SU-DHL-6 (cell line): Measurements from ENCODE around the gene CTNND2.

Experiments
- H2AFZ ChIP-seq: fragments of 200-600 bp; sonication (generic); 2 replicates; pipeline ENCODE4 v1.6.1; 2014; ENCODE audit warnings: low read depth, mild to moderate bottlenecking, moderate library complexity, mixed read lengths, antibody characterized with exemption, low read length; ENCODE audit not compliant: severe bottlenecking
- H3F3A ChIP-seq: fragments of 200-600 bp; shearing (Covaris generic); 2 replicates; pipeline ENCODE4 v1.6.0; 2016; ENCODE audit warnings: antibody characterized with exemption, mild to moderate bottlenecking; ENCODE audit not compliant: insufficient read depth
- H3K27ac ChIP-seq: fragments of 200-600 bp; sonication (generic); 2 replicates; pipeline ENCODE4 v1.5.1; 2016; ENCODE audit warnings: low read depth, mild to moderate bottlenecking, low read length, moderate library complexity, mixed read lengths
- H3K27me3 ChIP-seq: fragments of 200-600 bp; sonication (generic), shearing (Covaris generic); 2 replicates; pipeline ENCODE4 v1.6.0; 2014; ENCODE audit warnings: mild to moderate bottlenecking, low read length
- H3K36me3 ChIP-seq: fragments of 200-600 bp; sonication (generic); 2 replicates; pipeline ENCODE4 v1.6.1; 2014; ENCODE audit warnings: mild to moderate bottlenecking, low read length, mixed read lengths
- H3K4me2 ChIP-seq: fragments of 300-600, 200-600 bp; shearing (Covaris generic), sonication (generic); 2 replicates; pipeline ENCODE4 v1.6.0; 2014; ENCODE audit warnings: low read length, low read depth, mild to moderate bottlenecking; ENCODE audit not compliant: poor library complexity, severe bottlenecking
- H3K4me3 ChIP-seq: fragments of 200-600 bp; sonication (generic); 2 replicates; pipeline ENCODE4 v1.5.1; 2014; ENCODE audit warnings: antibody characterized with exemption, low read length, mild to moderate bottlenecking, mixed read lengths; ENCODE audit not compliant: insufficient read depth, poor library complexity, severe bottlenecking
- H3K79me2 ChIP-seq: fragments of 200-600 bp; sonication (generic); 2 replicates; pipeline ENCODE4 v1.6.1; 2014; ENCODE audit warnings: mild to moderate bottlenecking, low read length, moderate library complexity; ENCODE audit not compliant: insufficient read depth
- H3K9ac ChIP-seq: fragments of 200-600 bp; sonication (generic); 2 replicates; pipeline ENCODE4 v1.7.0; 2014; ENCODE audit warnings: mild to moderate bottlenecking, low read length
- H3K9me2 ChIP-seq: fragments of 200-600 bp; sonication (generic); replicated peaks from 2 replicates; pipeline ENCODE4 v1.6.1; 2014; ENCODE audit warnings: low read length; ENCODE audit not compliant: insufficient read depth
- H3K9me3 ChIP-seq: fragments of 200-600 bp; sonication (generic); 2 replicates; pipeline ENCODE4 v1.6.1; 2014; ENCODE audit warnings: low read length, mixed read lengths; ENCODE audit not compliant: insufficient read depth
- H4K20me1 ChIP-seq: fragments of 200-600 bp; sonication (generic); 2 replicates; pipeline ENCODE4 v1.6.1; 2014; ENCODE audit warnings: low read depth, mild to moderate bottlenecking, antibody characterized with exemption, low read length, moderate library complexity, mixed read lengths
- EZH2phosphoT487 ChIP-seq: fragments of 200-600 bp; sonication (generic), shearing (Covaris generic); conservative IDR thresholded peaks from 2 replicates; pipeline ENCODE4 v1.6.1; 2018; ENCODE audit warnings: mild to moderate bottlenecking, antibody characterized with exemption, low read length, moderate library complexity, mixed read lengths
- TF ChIP-seq, protein P1 (sequence below): fragments of 200-600 bp; sonication (generic); IDR thresholded peaks from one replicate; pipeline ENCODE4 v1.5.1; 2017; ENCODE audit warnings: antibody characterized with exemption, mild to moderate bottlenecking, low read length, moderate library complexity; ENCODE audit not compliant: insufficient read depth, poor library complexity, severe bottlenecking

The CTNND2 gene

DNA sequence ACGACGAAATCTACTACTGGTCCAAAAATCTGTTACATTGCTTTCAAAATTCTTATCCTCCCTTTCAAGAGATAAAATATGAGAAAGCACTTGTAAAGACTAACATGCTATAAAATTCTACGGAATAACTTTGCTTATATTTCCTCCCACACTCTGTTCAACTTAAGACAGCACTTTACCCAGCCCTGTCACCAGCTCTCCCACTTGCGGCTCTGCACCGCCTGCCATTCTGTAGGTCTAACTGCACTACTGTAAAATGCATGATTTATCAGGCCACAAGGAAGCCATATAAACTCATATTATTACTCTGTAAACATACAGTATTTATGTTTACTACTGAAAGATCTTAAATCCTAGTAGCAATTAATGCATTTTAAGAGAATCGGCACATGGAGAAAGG, 11.4 kb downstream of the CTNND2 start:
- Histone ChIP-seq H3K4me2 (no peak overlapping the region), H3K9me3 (peaks cover 6% of the 10 kb centered on the region; the same call in 1 of the 2 replicates), H4K20me1 (no peaks in the 10 kb centered on the region), H3K27ac (no peak overlapping the region), H3K9ac (no peak overlapping the region), H2AFZ (no peak overlapping the region), H3K27me3 (no peaks in the 10 kb centered on the region), H3F3A (no peaks in the 10 kb centered on the region), H3K9me2 (no peaks in the 10 kb centered on the region), H3K36me3 (no peaks in the 10 kb centered on the region), H3K79me2 (no peaks in the 10 kb centered on the region), H3K4me3 (no peak overlapping the region)
- no peak for TF ChIP-seq EZH2phosphoT487
- TF ChIP-seq, protein P1, sequence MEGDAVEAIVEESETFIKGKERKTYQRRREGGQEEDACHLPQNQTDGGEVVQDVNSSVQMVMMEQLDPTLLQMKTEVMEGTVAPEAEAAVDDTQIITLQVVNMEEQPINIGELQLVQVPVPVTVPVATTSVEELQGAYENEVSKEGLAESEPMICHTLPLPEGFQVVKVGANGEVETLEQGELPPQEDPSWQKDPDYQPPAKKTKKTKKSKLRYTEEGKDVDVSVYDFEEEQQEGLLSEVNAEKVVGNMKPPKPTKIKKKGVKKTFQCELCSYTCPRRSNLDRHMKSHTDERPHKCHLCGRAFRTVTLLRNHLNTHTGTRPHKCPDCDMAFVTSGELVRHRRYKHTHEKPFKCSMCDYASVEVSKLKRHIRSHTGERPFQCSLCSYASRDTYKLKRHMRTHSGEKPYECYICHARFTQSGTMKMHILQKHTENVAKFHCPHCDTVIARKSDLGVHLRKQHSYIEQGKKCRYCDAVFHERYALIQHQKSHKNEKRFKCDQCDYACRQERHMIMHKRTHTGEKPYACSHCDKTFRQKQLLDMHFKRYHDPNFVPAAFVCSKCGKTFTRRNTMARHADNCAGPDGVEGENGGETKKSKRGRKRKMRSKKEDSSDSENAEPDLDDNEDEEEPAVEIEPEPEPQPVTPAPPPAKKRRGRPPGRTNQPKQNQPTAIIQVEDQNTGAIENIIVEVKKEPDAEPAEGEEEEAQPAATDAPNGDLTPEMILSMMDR: no peak

DNA sequence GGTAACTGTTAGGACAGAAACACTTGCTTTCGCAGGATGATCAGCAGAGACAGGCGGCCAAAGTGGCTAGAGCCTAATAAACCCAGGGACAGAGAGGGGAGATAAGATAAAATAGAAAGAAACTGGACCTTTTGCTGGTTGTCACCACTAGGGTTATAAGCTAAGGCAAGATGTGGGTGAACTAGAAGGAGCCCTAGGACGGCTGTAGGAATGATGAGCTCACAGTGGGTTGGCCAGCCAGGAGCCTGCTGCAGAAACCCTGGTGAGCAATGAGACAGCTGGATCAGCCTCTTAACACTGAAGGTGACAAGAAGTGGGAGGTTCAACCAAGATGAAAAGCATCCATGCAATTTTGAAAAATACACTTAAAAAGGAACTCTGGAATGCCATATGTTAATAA, 13.5 kb downstream of the CTNND2 start:
- H3K9me3 ChIP-seq: no peaks in the 10 kb centered on the region
- H3K4me2 ChIP-seq: no peak overlapping the region
- no peak overlapping the region for H3K27ac ChIP-seq
- H2AFZ ChIP-seq: no peak overlapping the region
- no peaks in the 10 kb centered on the region for H3K27me3 ChIP-seq
- H3F3A ChIP-seq: no peaks in the 10 kb centered on the region
- no peak overlapping the region for H3K9ac ChIP-seq
- no peaks in the 10 kb centered on the region for H3K36me3 ChIP-seq
- no peak for TF ChIP-seq EZH2phosphoT487
- TF ChIP-seq, protein P1: no peak
- H3K4me3 ChIP-seq: no peak overlapping the region
- H3K9me2 ChIP-seq: no peaks in the 10 kb centered on the region
- H4K20me1 ChIP-seq: no peaks in the 10 kb centered on the region
- H3K79me2 ChIP-seq: no peaks in the 10 kb centered on the region

GRCh38 chr5:11888221-11888620, 16.0 kb downstream of the CTNND2 start:
- Histone ChIP-seq H4K20me1 (no peaks in the 10 kb centered on the region), H3F3A (no peaks in the 10 kb centered on the region), H3K4me3 (no peak overlapping the region), H3K36me3 (no peaks in the 10 kb centered on the region), H3K9me2 (no peaks in the 10 kb centered on the region), H3K4me2 (no peak overlapping the region), H3K27ac (no peak overlapping the region), H3K9ac (no peak overlapping the region), H3K79me2 (no peaks in the 10 kb centered on the region), H2AFZ (no peak overlapping the region), H3K9me3 (no peaks in the 10 kb centered on the region), H3K27me3 (no peaks in the 10 kb centered on the region)
- TF ChIP-seq, protein P1: no peak
- no peak for TF ChIP-seq EZH2phosphoT487

DNA sequence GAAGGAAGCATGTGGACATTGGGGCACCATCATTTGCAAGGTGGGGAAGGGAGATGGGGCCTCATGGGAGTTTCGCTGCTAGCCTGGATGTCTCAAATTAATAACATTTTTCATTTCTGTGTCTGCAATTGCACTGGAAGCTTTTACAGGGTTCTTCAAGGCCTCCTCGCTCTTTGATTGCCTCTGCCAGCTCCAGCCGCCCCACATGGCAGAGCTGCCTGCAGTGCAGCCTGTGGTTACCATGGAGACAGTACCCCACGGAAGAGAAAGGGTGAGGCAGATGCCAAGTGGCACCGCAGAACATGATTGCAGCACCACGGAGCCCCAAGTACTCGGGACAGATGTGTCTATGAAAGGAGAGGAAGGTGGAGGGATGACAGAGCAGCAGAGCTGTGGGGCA, 25.4 kb downstream of the CTNND2 start:
- no peaks in the 10 kb centered on the region for H3K27me3 ChIP-seq
- no peak for TF ChIP-seq EZH2phosphoT487
- TF ChIP-seq, protein P1: no peak
- H3K9me3 ChIP-seq: no peaks in the 10 kb centered on the region
- H4K20me1 ChIP-seq: no peaks in the 10 kb centered on the region
- H3K79me2 ChIP-seq: no peaks in the 10 kb centered on the region
- H3K9ac ChIP-seq: no peak overlapping the region
- H3K4me2 ChIP-seq: no peak overlapping the region
- no peaks in the 10 kb centered on the region for H3F3A ChIP-seq
- no peak overlapping the region for H2AFZ ChIP-seq
- H3K36me3 ChIP-seq: no peaks in the 10 kb centered on the region
- no peaks in the 10 kb centered on the region; the same call in 1 of the 2 replicates for H3K9me2 ChIP-seq
- H3K27ac ChIP-seq: no peak overlapping the region
- no peak overlapping the region for H3K4me3 ChIP-seq
